Right atrium auricular region (tissue), 2 donors: ENCODE measurements around the gene HLTF. TPM values are rescaled to one million over a fixed set of nuclear protein-coding genes. Genes with fewer than 3 reads are reported as not detected.

Source experiments
- DNase-seq: peaks from one replicate; pipeline ENCODE4 v3.0.0-alpha.2; 2019; ENCODE audit warnings: low spot score
- H3K27ac ChIP-seq, 2 donors: fragments of 200-600 bp; sonication (generic); 1 replicate in 1 of 2; 2 replicates in 1 of 2; pipeline ENCODE4 v1.5.1; 2016 to 2019
- H3K27me3 ChIP-seq, 2 donors: fragments of 200-600 bp; sonication (generic); one replicate each; pipeline versions ENCODE4 v1.5.1 to v1.6.0; 2017 to 2019
- H3K36me3 ChIP-seq: fragments of 200-600 bp; sonication (generic); one replicate; pipeline ENCODE4 v1.5.1; 2016
- H3K4me1 ChIP-seq, 2 donors: fragments of 200-600 bp; sonication (generic); one replicate each; pipeline versions ENCODE4 v1.5.1 to v1.6.0; 2017 to 2019
- H3K4me3 ChIP-seq, 2 donors: fragments of 200-600 bp; sonication (generic); 1 replicate in 1 of 2; 2 replicates in 1 of 2; pipeline ENCODE4 v1.5.1; 2017 to 2019; ENCODE audit warnings: mild to moderate bottlenecking in 1 of 2, moderate library complexity in 1 of 2
- H3K9me3 ChIP-seq, 2 donors: fragments of 200-600 bp; sonication (generic); one replicate each; pipeline ENCODE4 v1.5.1; 2019
- CTCF ChIP-seq, 2 donors: fragments of 200-600 bp; sonication (generic); IDR thresholded peaks; one replicate each; pipeline ENCODE4 v1.5.1; 2019; ENCODE audit warnings: antibody characterized with exemption in 2 of 2
- total RNA-seq, 2 donors: library from RNA; depleted of rRNA; stranded (reverse); fragments of >200 nt; gene quantifications; one replicate each; pipeline ENCODE4 v1.1.0, GENCODE V29; 2016

Gene HLTF
- total RNA-seq, 2 donors from 2014 or later = 9.2 to 24.8 TPM

- TF ChIP-seq CTCF (IDR thresholded peaks at IDR 0.05) = no peak
- H3K27ac ChIP-seq = no peak overlapping the region
- peaks cover 0 to 20% of the 10 kb centered on the region in 2 donors for H3K4me1 ChIP-seq
- no peaks in the 10 kb centered on the region for H3K9me3 ChIP-seq
- H3K27me3 ChIP-seq = no peaks in the 10 kb centered on the region
- DNase-seq = no peak
- no peak overlapping the region for H3K4me3 ChIP-seq
- peaks cover 72% of the 10 kb centered on the region for H3K36me3 ChIP-seq
Observed at GRCh38 chr3:149009732-149010131, 76.6 kb downstream of the HLTF start.

- Histone ChIP-seq H3K27ac (no peak overlapping the region), H3K27me3 (no peaks in the 10 kb centered on the region), H3K4me3 (no peak overlapping the region), H3K4me1 (peaks cover 0 to 24% of the 10 kb centered on the region in 2 donors), H3K9me3 (no peaks in the 10 kb centered on the region), H3K36me3 (peaks cover 55% of the 10 kb centered on the region)
- no peak for TF ChIP-seq CTCF (IDR thresholded peaks at IDR 0.05)
- no peak for DNase-seq
Observed at GRCh38 chr3:149007567-149008257, 78.6 kb downstream of the HLTF start.

GRCh38 chr3:149005416-149005815, 80.9 kb downstream of the HLTF start:
- H3K4me1 ChIP-seq = peaks cover 0 to 6% of the 10 kb centered on the region in 2 donors
- no peak overlapping the region for H3K27ac ChIP-seq
- no peaks in the 10 kb centered on the region for H3K27me3 ChIP-seq
- H3K36me3 ChIP-seq = peaks cover 40% of the 10 kb centered on the region
- no peak for DNase-seq
- no peak for TF ChIP-seq CTCF (IDR thresholded peaks at IDR 0.05)
- no peak overlapping the region for H3K4me3 ChIP-seq
- H3K9me3 ChIP-seq = no peaks in the 10 kb centered on the region

- peak overlapping the region; percentile 49 to 53 for H3K27ac ChIP-seq
- H3K36me3 ChIP-seq = peaks cover 33% of the 10 kb centered on the region
- H3K9me3 ChIP-seq = no peaks in the 10 kb centered on the region
- H3K27me3 ChIP-seq = no peaks in the 10 kb centered on the region
- no peak for DNase-seq
- no peak for TF ChIP-seq CTCF (IDR thresholded peaks at IDR 0.05)
- no peak overlapping the region for H3K4me3 ChIP-seq
- peaks cover 0 to 14% of the 10 kb centered on the region in 2 donors for H3K4me1 ChIP-seq
Observed at GRCh38 chr3:149004622-149005021, 81.7 kb downstream of the HLTF start.

GRCh38 chr3:149003653-149004305, 82.6 kb downstream of the HLTF start:
- Histone ChIP-seq H3K27ac (no peak overlapping the region), H3K4me1 (peaks cover 0 to 15% of the 10 kb centered on the region in 2 donors), H3K36me3 (peaks cover 26% of the 10 kb centered on the region), H3K4me3 (no peak overlapping the region), H3K9me3 (no peaks in the 10 kb centered on the region), H3K27me3 (no peaks in the 10 kb centered on the region)
- TF ChIP-seq CTCF (IDR thresholded peaks at IDR 0.05) = no peak
- no peak for DNase-seq
